HL-60 (cell line): Measurements from ENCODE around the gene FMN1.

Source experiments
- CTCF ChIP-seq: IDR thresholded peaks from one replicate; pipeline ENCODE4 v1.5.1; 2011; ENCODE audit warnings: low read length, control low read depth, inconsistent platforms; ENCODE audit not compliant: insufficient read depth
- GABPA ChIP-seq: IDR thresholded peaks from 2 replicates; pipeline ENCODE4 v1.6.1; 2012; ENCODE audit warnings: low read depth
- POLR2AphosphoS5 ChIP-seq: IDR thresholded peaks from 2 replicates; pipeline ENCODE4 v1.6.1; 2012; ENCODE audit warnings: low read depth
- REST ChIP-seq: IDR thresholded peaks from 2 replicates; pipeline ENCODE4 v1.6.1; 2012; ENCODE audit warnings: low read depth; ENCODE audit not compliant: insufficient replicate concordance

GRCh38 chr15:32908135-32908801, 286.2 kb downstream of the FMN1 start:
- no peak for TF ChIP-seq CTCF
- no peak for TF ChIP-seq POLR2AphosphoS5
- no peak for TF ChIP-seq GABPA
- TF ChIP-seq REST, result no peak
